IMR-90 (cell line): ENCODE results near the gene PARG. TPM values are rescaled to one million over a fixed set of nuclear protein-coding genes. Genes with fewer than 3 reads are reported as not detected.

Experiments
- ATAC-seq: fragments of 200-7000 bp; cut with Tn5 transposase; 2 replicates; pipeline ENCODE4 v1.9.1; 2020; ENCODE audit warnings: low read depth, mild to moderate bottlenecking, moderate library complexity
- BruUV-seq: library from RNA; stranded (reverse); fragments of 400-500 nt; replicated peaks from 2 replicates; lab custom pipeline; 2021; lab: Mats Ljungman, UMichigan
- CTCF ChIA-PET: fragments of 300-600 bp; formaldehyde crosslinking; extraction: SDS; loops from one replicate; lab custom pipeline; 2021; ENCODE audit warnings: antibody characterized with exemption; lab: Yijun Ruan, JAX
- POLR2A ChIA-PET: fragments of 300-600 bp; sonication (Branson Sonifier 250); formaldehyde crosslinking; loops from one replicate; lab custom pipeline; 2022; ENCODE audit warnings: antibody characterized with exemption; ENCODE audit not compliant: unreplicated experiment; lab: Charles Lee
- DNase-seq: peaks from one replicate; pipeline ENCODE4 v3.0.0; 2013
- H2AFZ ChIP-seq: replicated peaks from 2 replicates; pipeline ENCODE3; 2013; ENCODE audit warnings: low read length, mild to moderate bottlenecking; ENCODE audit not compliant: poor library complexity
- H2AK5ac ChIP-seq: 2 replicates; pipeline ENCODE4 v1.6.1; 2013; ENCODE audit warnings: low read depth, low read length, inconsistent platforms
- H2AK9ac ChIP-seq: replicated peaks from 2 replicates; pipeline ENCODE3; 2013; ENCODE audit warnings: mild to moderate bottlenecking, low read depth, low read length, moderate library complexity; ENCODE audit not compliant: poor library complexity
- H2BK120ac ChIP-seq: 2 replicates; pipeline ENCODE4 v1.6.1; 2013; ENCODE audit warnings: low read depth, low read length, inconsistent platforms
- H2BK15ac ChIP-seq: 3 replicates; pipeline ENCODE4 v1.6.1; 2013; ENCODE audit warnings: low read depth, low read length, inconsistent platforms
- H2BK20ac ChIP-seq: 2 replicates; pipeline ENCODE4 v1.6.1; 2013; ENCODE audit warnings: low read depth, mild to moderate bottlenecking, inconsistent platforms, low read length, moderate library complexity
- H2BK5ac ChIP-seq: 2 replicates; pipeline ENCODE4 v1.6.1; 2013; ENCODE audit warnings: mild to moderate bottlenecking, low read depth, low read length, inconsistent platforms; ENCODE audit not compliant: poor library complexity, severe bottlenecking
- H3K14ac ChIP-seq: replicated peaks from 2 replicates; pipeline ENCODE4 v1.6.1; 2013; ENCODE audit warnings: low read depth, low read length, inconsistent platforms
- H3K18ac ChIP-seq: 2 replicates; pipeline ENCODE4 v1.6.1; 2013; ENCODE audit warnings: low read depth, low read length, control low read depth
- H3K23ac ChIP-seq: 2 replicates; pipeline ENCODE4 v1.6.1; 2013; ENCODE audit warnings: low read depth, low read length, inconsistent platforms
- H3K27ac ChIP-seq: 2 replicates; pipeline ENCODE4 v1.5.1; 2013; ENCODE audit warnings: mild to moderate bottlenecking, control low read depth, low read length; ENCODE audit not compliant: insufficient read depth
- H3K27me3 ChIP-seq: 2 replicates; pipeline ENCODE4 v1.6.1; 2013; ENCODE audit warnings: low read length; ENCODE audit not compliant: control insufficient read depth, insufficient read depth
- H3K36me3 ChIP-seq: 2 replicates; pipeline ENCODE4 v1.6.1; 2013; ENCODE audit warnings: low read length, mixed read lengths; ENCODE audit not compliant: control insufficient read depth, insufficient read depth
- H3K4ac ChIP-seq: 2 replicates; pipeline ENCODE4 v1.6.1; 2013; ENCODE audit warnings: low read depth, low read length, inconsistent platforms
- H3K4me1 ChIP-seq: 2 replicates; pipeline ENCODE4 v1.6.1; 2013; ENCODE audit warnings: low read length, mixed read lengths; ENCODE audit not compliant: control insufficient read depth, insufficient read depth
- H3K4me2 ChIP-seq: 2 replicates; pipeline ENCODE4 v1.6.1; 2013; ENCODE audit warnings: low read depth, mild to moderate bottlenecking, control low read depth, low read length, moderate library complexity
- H3K4me3 ChIP-seq: 2 replicates; pipeline ENCODE4 v1.5.1; 2013; ENCODE audit warnings: low read depth, mild to moderate bottlenecking, control low read depth, low read length, moderate library complexity; ENCODE audit not compliant: insufficient read depth
- H3K56ac ChIP-seq: 2 replicates; pipeline ENCODE4 v1.6.1; 2013; ENCODE audit warnings: low read length, inconsistent platforms; ENCODE audit not compliant: insufficient read depth; ENCODE audit errors: extremely low read depth
- H3K79me1 ChIP-seq, 2 experiments: 2 replicates each; pipeline ENCODE4 v1.6.1; 2013; ENCODE audit warnings: low read length in 2 of 2, inconsistent platforms in 1 of 2, low read depth in 1 of 2
- H3K9ac ChIP-seq: 2 replicates; pipeline ENCODE4 v1.6.1; 2013; ENCODE audit warnings: low read depth, low read length, control low read depth
- H3K9me1 ChIP-seq: 2 replicates; pipeline ENCODE4 v1.6.1; 2013; ENCODE audit warnings: low read length, inconsistent platforms; ENCODE audit not compliant: insufficient read depth
- H3K9me3 ChIP-seq: 2 replicates; pipeline ENCODE4 v1.6.1; 2013; ENCODE audit warnings: low read length; ENCODE audit not compliant: control insufficient read depth, insufficient read depth
- H4K20me1 ChIP-seq: 2 replicates; pipeline ENCODE4 v1.6.1; 2013; ENCODE audit warnings: low read length, inconsistent platforms; ENCODE audit not compliant: insufficient read depth
- H4K5ac ChIP-seq: 2 replicates; pipeline ENCODE4 v1.6.1; 2013; ENCODE audit warnings: mild to moderate bottlenecking, low read depth, low read length, control low read depth
- H4K8ac ChIP-seq, 2 experiments: 2 replicates each; pipeline ENCODE4 v1.6.1; 2013; ENCODE audit warnings: low read depth in 2 of 2, low read length in 2 of 2, control low read depth in 1 of 2, inconsistent platforms in 1 of 2
- H4K91ac ChIP-seq: 2 replicates; pipeline ENCODE4 v1.6.1; 2013; ENCODE audit warnings: low read depth, low read length, inconsistent platforms; ENCODE audit not compliant: insufficient read depth
- BHLHE40 ChIP-seq: fragments of 150-350 bp; IDR thresholded peaks from 2 replicates; pipeline ENCODE4 v1.6.1; 2016; ENCODE audit warnings: mild to moderate bottlenecking, low read depth, low read length
- CEBPB ChIP-seq: IDR thresholded peaks from 2 replicates; pipeline ENCODE4 v1.6.1; 2012; ENCODE audit warnings: low read depth, low read length, improper control_type of control experiment
- CHD1 ChIP-seq: IDR thresholded peaks from 2 replicates; pipeline ENCODE4 v1.6.1; 2012; ENCODE audit warnings: low read depth, low read length, improper control_type of control experiment
- FOS ChIP-seq: fragments of 150-350 bp; IDR thresholded peaks from 2 replicates; pipeline ENCODE4 v1.6.1; 2016; ENCODE audit warnings: low read depth, low read length
- MAFK ChIP-seq: IDR thresholded peaks from 2 replicates; pipeline ENCODE4 v1.6.1; 2012; ENCODE audit warnings: low read depth, low read length, improper control_type of control experiment
- MAZ ChIP-seq: IDR thresholded peaks from 2 replicates; pipeline ENCODE4 v1.6.1; 2012; ENCODE audit warnings: low read depth, mild to moderate bottlenecking, low read length, improper control_type of control experiment, moderate library complexity, borderline replicate concordance
- MXI1 ChIP-seq: IDR thresholded peaks from 2 replicates; pipeline ENCODE4 v1.6.1; 2012; ENCODE audit warnings: low read depth, mild to moderate bottlenecking, low read length, moderate library complexity, borderline replicate concordance
- NFE2L2 ChIP-seq: fragments of 150-350 bp; IDR thresholded peaks from 2 replicates; pipeline ENCODE4 v1.6.1; 2016; ENCODE audit warnings: low read depth, mild to moderate bottlenecking, low read length
- POLR2A ChIP-seq: IDR thresholded peaks from 2 replicates; pipeline ENCODE4 v1.6.1; 2012; ENCODE audit warnings: mild to moderate bottlenecking, low read depth, low read length
- RAD21 ChIP-seq: IDR thresholded peaks from 2 replicates; pipeline ENCODE4 v1.6.1; 2012; ENCODE audit warnings: low read length, improper control_type of control experiment
- RCOR1 ChIP-seq: IDR thresholded peaks from 2 replicates; pipeline ENCODE4 v1.6.1; 2012; ENCODE audit warnings: mild to moderate bottlenecking, low read length, improper control_type of control experiment; ENCODE audit not compliant: insufficient replicate concordance
- RFX5 ChIP-seq: IDR thresholded peaks from 2 replicates; pipeline ENCODE4 v1.8.0; 2012; ENCODE audit warnings: low read depth, mild to moderate bottlenecking, low read length, moderate library complexity
- SMC3 ChIP-seq: fragments of 150-350 bp; IDR thresholded peaks from 2 replicates; pipeline ENCODE4 v1.6.1; 2016; ENCODE audit warnings: low read depth, mild to moderate bottlenecking, antibody characterized with exemption, low read length, moderate library complexity
- WGBS, 2 experiments: methylation state at CpG; one replicate each; pipeline versions ENCODE4 v1.1.5 to v1.1.7; 2013; ENCODE audit warnings: missing lambda C conversion rate in 2 of 2; ENCODE audit not compliant: insufficient read length in 1 of 2; ENCODE audit errors: extremely low coverage in 2 of 2; 5-methylcytosine and 5-hydroxymethylcytosine counted together
- dilution Hi-C: fragments of 300-500 bp; cut with HindIII; formaldehyde crosslinking; loops from one replicate; pipeline ENCODE4 v1.14.3; 2018; ENCODE audit warnings: low sequenced_read_pairs; ENCODE audit not compliant: unreplicated experiment
- in situ Hi-C: fragments of 300-500 bp; cut with MboI; formaldehyde crosslinking; loops from 3 replicates; pipeline ENCODE4 v1.14.3; 2019; ENCODE audit warnings: low sequenced_read_pairs, inconsistent platforms, mixed read lengths
- intact Hi-C: fragments of 100-400 bp; cut with micrococcal nuclease; formaldehyde crosslinking; loops from 2 replicates; pipeline ENCODE4 v1.10.0; 2022
- polyA plus RNA-seq, 3 experiments: library from polyadenylated mRNA; depleted of rRNA; stranded (reverse); fragments of >200 nt; gene quantifications; 2 replicates each; pipeline ENCODE4 v1.2.3, GENCODE V29; 2012; ENCODE audit warnings: low replicate concordance in 1 of 3
- total RNA-seq: library from RNA; depleted of rRNA; stranded (reverse); fragments of >200 nt; gene quantifications from 2 replicates; pipeline ENCODE4 v1.2.3, GENCODE V29; 2012
- TF ChIP-seq, protein P1 (sequence below): fragments of 150-350 bp; IDR thresholded peaks from 2 replicates; pipeline ENCODE4 v1.6.1; 2017; ENCODE audit warnings: mild to moderate bottlenecking, antibody characterized with exemption, low read length, low read depth
- TF ChIP-seq, protein P2 (sequence below): conservative IDR thresholded peaks from 2 replicates; pipeline ENCODE4 v1.5.1; 2012; ENCODE audit warnings: mild to moderate bottlenecking, low read depth, low read length, improper control_type of control experiment
- TF ChIP-seq, protein P3 (sequence below): fragments of 150-350 bp; IDR thresholded peaks from 2 replicates; pipeline ENCODE4 v1.6.1; 2016; ENCODE audit warnings: low read depth, mild to moderate bottlenecking, low read length, moderate library complexity, borderline replicate concordance

PARG gene
- total and polyA plus RNA-seq, 2 of the 4 experiments (the other 2 are of a cell fraction), result 8.6 to 24.4 TPM

DNA sequence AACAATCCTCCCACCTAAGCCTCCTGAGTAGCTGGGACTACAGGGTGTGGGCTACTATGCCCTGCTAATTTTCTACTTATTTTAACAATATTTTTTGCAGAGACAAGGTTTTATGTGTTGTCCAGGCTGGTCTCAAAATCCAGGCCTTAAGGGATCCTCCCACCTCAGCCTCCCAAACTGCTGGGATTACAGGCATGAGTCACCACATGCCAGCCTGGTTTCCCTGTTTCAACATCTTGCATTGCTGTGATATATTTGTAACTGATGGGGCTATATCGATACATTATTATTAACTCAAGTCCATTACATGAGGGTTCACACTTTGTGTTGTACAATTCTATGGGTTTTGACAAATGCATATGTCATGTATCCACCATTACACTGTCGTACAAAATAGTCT is 137.8 kb downstream of the PARG start:
- no peak overlapping the region for H3K56ac ChIP-seq
- H3K4me3 ChIP-seq, result no peak overlapping the region
- H3K4ac ChIP-seq, result no peak overlapping the region
- BruUV-seq, result no TSS peak
- H3K27ac ChIP-seq, result no peak overlapping the region
- no peak overlapping the region for H3K4me2 ChIP-seq
- no peak overlapping the region for H3K18ac ChIP-seq
- ChIA-PET POLR2A (no interaction called here), CTCF (no interaction called here)
- H4K5ac ChIP-seq, result no peak overlapping the region
- dilution Hi-C loops, result no loop called here
- no peaks in the 10 kb centered on the region for H3K4me1 ChIP-seq
- no peak overlapping the region for H2AK9ac ChIP-seq
- DNase-seq, result no peak
- no peak overlapping the region for H2BK120ac ChIP-seq
- no peak overlapping the region for H3K23ac ChIP-seq
- no peaks in the 10 kb centered on the region for H3K36me3 ChIP-seq
- TF ChIP-seq RFX5 (no peak), MXI1 (no peak), CHD1 (no peak), CEBPB (no peak), NFE2L2 (no peak), MAFK (no peak), POLR2A (no peak), MAZ (no peak), FOS (no peak), BHLHE40 (no peak), SMC3 (no peak), RAD21 (no peak), RCOR1 (no peak)
- TF ChIP-seq, protein P1, sequence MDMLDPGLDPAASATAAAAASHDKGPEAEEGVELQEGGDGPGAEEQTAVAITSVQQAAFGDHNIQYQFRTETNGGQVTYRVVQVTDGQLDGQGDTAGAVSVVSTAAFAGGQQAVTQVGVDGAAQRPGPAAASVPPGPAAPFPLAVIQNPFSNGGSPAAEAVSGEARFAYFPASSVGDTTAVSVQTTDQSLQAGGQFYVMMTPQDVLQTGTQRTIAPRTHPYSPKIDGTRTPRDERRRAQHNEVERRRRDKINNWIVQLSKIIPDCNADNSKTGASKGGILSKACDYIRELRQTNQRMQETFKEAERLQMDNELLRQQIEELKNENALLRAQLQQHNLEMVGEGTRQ, result no peak
- TF ChIP-seq, protein P2, sequence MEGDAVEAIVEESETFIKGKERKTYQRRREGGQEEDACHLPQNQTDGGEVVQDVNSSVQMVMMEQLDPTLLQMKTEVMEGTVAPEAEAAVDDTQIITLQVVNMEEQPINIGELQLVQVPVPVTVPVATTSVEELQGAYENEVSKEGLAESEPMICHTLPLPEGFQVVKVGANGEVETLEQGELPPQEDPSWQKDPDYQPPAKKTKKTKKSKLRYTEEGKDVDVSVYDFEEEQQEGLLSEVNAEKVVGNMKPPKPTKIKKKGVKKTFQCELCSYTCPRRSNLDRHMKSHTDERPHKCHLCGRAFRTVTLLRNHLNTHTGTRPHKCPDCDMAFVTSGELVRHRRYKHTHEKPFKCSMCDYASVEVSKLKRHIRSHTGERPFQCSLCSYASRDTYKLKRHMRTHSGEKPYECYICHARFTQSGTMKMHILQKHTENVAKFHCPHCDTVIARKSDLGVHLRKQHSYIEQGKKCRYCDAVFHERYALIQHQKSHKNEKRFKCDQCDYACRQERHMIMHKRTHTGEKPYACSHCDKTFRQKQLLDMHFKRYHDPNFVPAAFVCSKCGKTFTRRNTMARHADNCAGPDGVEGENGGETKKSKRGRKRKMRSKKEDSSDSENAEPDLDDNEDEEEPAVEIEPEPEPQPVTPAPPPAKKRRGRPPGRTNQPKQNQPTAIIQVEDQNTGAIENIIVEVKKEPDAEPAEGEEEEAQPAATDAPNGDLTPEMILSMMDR, result no peak
- TF ChIP-seq, protein P3, sequence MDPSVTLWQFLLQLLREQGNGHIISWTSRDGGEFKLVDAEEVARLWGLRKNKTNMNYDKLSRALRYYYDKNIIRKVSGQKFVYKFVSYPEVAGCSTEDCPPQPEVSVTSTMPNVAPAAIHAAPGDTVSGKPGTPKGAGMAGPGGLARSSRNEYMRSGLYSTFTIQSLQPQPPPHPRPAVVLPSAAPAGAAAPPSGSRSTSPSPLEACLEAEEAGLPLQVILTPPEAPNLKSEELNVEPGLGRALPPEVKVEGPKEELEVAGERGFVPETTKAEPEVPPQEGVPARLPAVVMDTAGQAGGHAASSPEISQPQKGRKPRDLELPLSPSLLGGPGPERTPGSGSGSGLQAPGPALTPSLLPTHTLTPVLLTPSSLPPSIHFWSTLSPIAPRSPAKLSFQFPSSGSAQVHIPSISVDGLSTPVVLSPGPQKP, result no peak
- no peaks in the 10 kb centered on the region for H4K20me1 ChIP-seq
- H4K91ac ChIP-seq, result no peak overlapping the region
- WGBS, 2 experiments, result no CpG with 5 or more reads among the region's 2 CpGs
- no peaks in the 10 kb centered on the region for H3K27me3 ChIP-seq
- H3K9ac ChIP-seq, result no peak overlapping the region
- H2BK15ac ChIP-seq, result no peak overlapping the region
- H2AFZ ChIP-seq, result no peak overlapping the region
- in situ Hi-C loops, result no loop called here
- ATAC-seq, result no peak
- H3K9me1 ChIP-seq, result no peaks in the 10 kb centered on the region
- H2AK5ac ChIP-seq, result no peak overlapping the region
- intact Hi-C loops, result no loop called here
- H4K8ac ChIP-seq, result no peak overlapping the region
- no peak overlapping the region for H2BK5ac ChIP-seq
- H3K9me3 ChIP-seq, result no peaks in the 10 kb centered on the region
- H3K14ac ChIP-seq, result no peak overlapping the region
- no peak overlapping the region for H2BK20ac ChIP-seq
- H3K79me1 ChIP-seq, result no peaks in the 10 kb centered on the region
